Erythroblast (primary cell): Measurements from ENCODE around the gene SLC39A11.

Experiments used
- GATA1 ChIP-seq: IDR thresholded peaks from 2 replicates; pipeline ENCODE4 v1.6.1; 2011; ENCODE audit warnings: low read depth, mild to moderate bottlenecking, control low read depth, low read length, moderate library complexity
- POLR2A ChIP-seq: IDR thresholded peaks from 2 replicates; pipeline ENCODE4 v1.6.1; 2011; ENCODE audit warnings: mild to moderate bottlenecking, low read length

DNA sequence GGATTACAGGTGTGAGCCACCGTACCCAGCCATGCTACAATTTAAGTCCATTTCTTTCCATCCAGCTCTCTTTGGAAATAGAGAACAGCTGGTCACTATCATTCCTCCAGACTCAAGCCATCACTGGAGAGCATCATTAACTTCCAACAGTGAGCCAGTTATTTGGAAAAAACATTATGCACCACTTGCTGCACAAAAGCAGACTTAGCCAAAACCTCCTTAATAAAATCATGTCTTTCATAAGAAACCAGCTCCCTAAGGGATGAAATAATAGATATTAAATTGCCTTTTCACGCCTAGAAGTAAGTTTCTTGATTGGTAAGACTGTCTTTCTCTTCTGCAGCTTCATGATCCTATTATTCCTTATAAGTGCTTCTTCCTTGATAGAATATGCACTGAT is 17.9 kb downstream of the SLC39A11 start:
- no peak for TF ChIP-seq POLR2A
- no peak for TF ChIP-seq GATA1
